GM23338 (cell line): Measurements from ENCODE around the gene RAB20. TPM values are rescaled to one million over a fixed set of nuclear protein-coding genes. Genes with fewer than 3 reads are reported as not detected.

Source experiments
- ATAC-seq: fragments of 200-7000 bp; cut with Tn5 transposase; 3 replicates; pipeline ENCODE4 v1.9.1; 2020
- DNase-seq: peaks from one replicate; pipeline ENCODE4 v3.0.0-alpha.2; 2015; ENCODE audit warnings: low spot score
- H2AFZ ChIP-seq: fragments of 200-600 bp; sonication (generic); 2 replicates; pipeline ENCODE4 v1.8.0; 2016; ENCODE audit warnings: antibody characterized with exemption, mild to moderate bottlenecking, moderate library complexity
- H3F3A ChIP-seq: fragments of 200-600 bp; sonication (generic); replicated peaks from 2 replicates; pipeline ENCODE4 v1.8.0; 2017; ENCODE audit warnings: antibody characterized with exemption, mixed run types, low read depth
- H3K27ac ChIP-seq: fragments of 200-600 bp; sonication (generic); 2 replicates; pipeline ENCODE4 v1.6.1; 2016; ENCODE audit warnings: low read depth
- H3K27me3 ChIP-seq: fragments of 200-600 bp; sonication (generic); 2 replicates; pipeline ENCODE4 v1.8.0; 2016; ENCODE audit warnings: mild to moderate bottlenecking, mixed run types, moderate library complexity; ENCODE audit not compliant: insufficient read depth
- H3K36me3 ChIP-seq: fragments of 200-600 bp; sonication (generic); 2 replicates; pipeline ENCODE4 v1.8.0; 2016; ENCODE audit warnings: mild to moderate bottlenecking; ENCODE audit not compliant: insufficient read depth
- H3K4me1 ChIP-seq: fragments of 200-600 bp; sonication (generic); 2 replicates; pipeline ENCODE4 v1.8.0; 2016; ENCODE audit warnings: mild to moderate bottlenecking, moderate library complexity; ENCODE audit not compliant: insufficient read depth
- H3K4me2 ChIP-seq: fragments of 200-600 bp; sonication (generic); 2 replicates; pipeline ENCODE4 v1.7.1; 2017; ENCODE audit warnings: mixed run types
- H3K4me3 ChIP-seq: fragments of 200-600 bp; sonication (generic); 2 replicates; pipeline ENCODE4 v1.6.1; 2016; ENCODE audit warnings: mixed run types
- H3K79me2 ChIP-seq: fragments of 200-600 bp; sonication (generic); replicated peaks from 2 replicates; pipeline ENCODE4 v1.8.0; 2017; ENCODE audit warnings: mild to moderate bottlenecking; ENCODE audit not compliant: insufficient read depth
- H3K9me2 ChIP-seq: fragments of 200-600 bp; sonication (generic); 2 replicates; pipeline ENCODE4 v1.8.0; 2017; ENCODE audit not compliant: insufficient read depth
- H4K20me1 ChIP-seq: fragments of 200-600 bp; sonication (generic); replicated peaks from 2 replicates; pipeline ENCODE4 v1.8.0; 2017; ENCODE audit warnings: mild to moderate bottlenecking; ENCODE audit not compliant: insufficient read depth
- H3K27ac Mint-ChIP-seq: 2 replicates; pipeline ENCODE4 v1.8.0; 2020; ENCODE audit warnings: inconsistent platforms, mild to moderate bottlenecking, moderate library complexity, mixed read lengths
- H3K27me3 Mint-ChIP-seq: 3 replicates; pipeline ENCODE4 v1.8.0; 2022; ENCODE audit warnings: low read depth, mild to moderate bottlenecking, moderate library complexity, mixed read lengths, inconsistent platforms; ENCODE audit not compliant: insufficient read depth, poor library complexity
- H3K36me3 Mint-ChIP-seq: 3 replicates; pipeline ENCODE4 v1.8.0; 2021; ENCODE audit warnings: low read depth, mild to moderate bottlenecking, inconsistent platforms, moderate library complexity, mixed read lengths
- H3K4me1 Mint-ChIP-seq: 3 replicates; pipeline ENCODE4 v1.8.0; 2020; ENCODE audit warnings: mild to moderate bottlenecking, inconsistent platforms, mixed read lengths
- H3K4me3 Mint-ChIP-seq: 3 replicates; pipeline ENCODE4 v1.8.0; 2021; ENCODE audit warnings: moderate library complexity, mild to moderate bottlenecking, inconsistent platforms, mixed read lengths
- H3K9me3 Mint-ChIP-seq: 3 replicates; pipeline ENCODE4 v1.8.0; 2020; ENCODE audit warnings: moderate library complexity, mild to moderate bottlenecking, inconsistent platforms, mixed read lengths
- CREB1 ChIP-seq: fragments of 250-450 bp; sonication (Bioruptor Pico); IDR thresholded peaks from 2 replicates; pipeline ENCODE4 v1.5.0; 2020; ENCODE audit warnings: low read depth, mild to moderate bottlenecking, moderate library complexity
- EZH2phosphoT487 ChIP-seq: fragments of 200-600 bp; sonication (generic); IDR thresholded peaks from one replicate; pipeline ENCODE4 v1.8.1; 2018; ENCODE audit warnings: antibody characterized with exemption; ENCODE audit not compliant: unreplicated experiment
- JUNB ChIP-seq: IDR thresholded peaks from one replicate; pipeline ENCODE4 v1.6.1; 2016; ENCODE audit warnings: antibody characterized with exemption; ENCODE audit not compliant: unreplicated experiment
- ZNF331 ChIP-seq: fragments of 250-450 bp; sonication (Bioruptor Pico); IDR thresholded peaks from 2 replicates; pipeline ENCODE4 v1.5.0; 2020; ENCODE audit warnings: low read depth, mild to moderate bottlenecking, moderate library complexity
- polyA plus RNA-seq: library from polyadenylated mRNA; unstranded; fragments of >200 nt; fragmentation: Nextera tagmentation; extraction: Ambion mirVana; gene quantifications from 2 replicates; pipeline ENCODE4 v1.2.1, GENCODE V29; 2016
- total RNA-seq: library from RNA; depleted of rRNA; stranded (reverse); fragments of >200 nt; shearing (Covaris generic); gene quantifications from 2 replicates; pipeline ENCODE4 v1.2.3, GENCODE V29; 2014
- TF ChIP-seq, protein P1 (sequence below): IDR thresholded peaks from 2 replicates; pipeline ENCODE4 v1.6.1; 2016; ENCODE audit warnings: antibody characterized with exemption
- TF ChIP-seq, protein P2 (sequence below): IDR thresholded peaks from one replicate; pipeline ENCODE4 v1.6.1; 2018; ENCODE audit warnings: antibody characterized with exemption; ENCODE audit not compliant: unreplicated experiment
- TF ChIP-seq, protein P3 (sequence below), 2 experiments: fragments of 200-600 bp in 1 of 2; sonication (generic) in 1 of 2; conservative IDR thresholded peaks; 2 replicates each; pipeline versions ENCODE4 v1.5.1 to v1.6.1; 2016 to 2017; ENCODE audit warnings: antibody characterized with exemption in 2 of 2, low read depth in 2 of 2, mild to moderate bottlenecking in 2 of 2, moderate library complexity in 1 of 2

The RAB20 gene
- total and polyA plus RNA-seq, 2 experiments from 2014 or later, result 12.3 to 26.6 TPM

DNA sequence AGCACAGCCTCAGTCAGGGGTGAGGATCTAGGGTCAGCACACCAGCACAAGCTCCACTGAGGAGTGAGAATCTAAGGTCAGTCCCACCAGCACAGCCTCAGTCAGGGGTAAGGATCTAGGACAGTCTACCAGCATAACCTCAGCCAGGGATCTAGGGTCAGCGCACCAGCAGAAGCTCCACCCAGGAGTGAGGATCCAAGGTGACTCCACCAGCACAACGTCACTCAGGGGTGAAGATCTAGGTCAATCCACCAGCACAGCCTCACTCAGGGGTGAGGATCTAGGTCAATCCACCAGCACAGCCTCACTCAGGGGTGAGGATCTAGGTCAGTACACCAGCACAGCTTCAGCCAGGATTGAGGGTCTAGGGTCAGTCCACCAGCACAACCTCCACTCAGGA lies 64.5 kb downstream of the RAB20 start:
- H3K27ac ChIP-seq, result no peak overlapping the region
- TF ChIP-seq JUNB (no peak), CREB1 (CRISPR knock-in tag) (no peak), ZNF331 (CRISPR knock-in tag) (no peak), EZH2phosphoT487 (no peak)
- TF ChIP-seq, protein P1, sequence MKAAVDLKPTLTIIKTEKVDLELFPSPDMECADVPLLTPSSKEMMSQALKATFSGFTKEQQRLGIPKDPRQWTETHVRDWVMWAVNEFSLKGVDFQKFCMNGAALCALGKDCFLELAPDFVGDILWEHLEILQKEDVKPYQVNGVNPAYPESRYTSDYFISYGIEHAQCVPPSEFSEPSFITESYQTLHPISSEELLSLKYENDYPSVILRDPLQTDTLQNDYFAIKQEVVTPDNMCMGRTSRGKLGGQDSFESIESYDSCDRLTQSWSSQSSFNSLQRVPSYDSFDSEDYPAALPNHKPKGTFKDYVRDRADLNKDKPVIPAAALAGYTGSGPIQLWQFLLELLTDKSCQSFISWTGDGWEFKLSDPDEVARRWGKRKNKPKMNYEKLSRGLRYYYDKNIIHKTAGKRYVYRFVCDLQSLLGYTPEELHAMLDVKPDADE, result no peak
- TF ChIP-seq, protein P2, sequence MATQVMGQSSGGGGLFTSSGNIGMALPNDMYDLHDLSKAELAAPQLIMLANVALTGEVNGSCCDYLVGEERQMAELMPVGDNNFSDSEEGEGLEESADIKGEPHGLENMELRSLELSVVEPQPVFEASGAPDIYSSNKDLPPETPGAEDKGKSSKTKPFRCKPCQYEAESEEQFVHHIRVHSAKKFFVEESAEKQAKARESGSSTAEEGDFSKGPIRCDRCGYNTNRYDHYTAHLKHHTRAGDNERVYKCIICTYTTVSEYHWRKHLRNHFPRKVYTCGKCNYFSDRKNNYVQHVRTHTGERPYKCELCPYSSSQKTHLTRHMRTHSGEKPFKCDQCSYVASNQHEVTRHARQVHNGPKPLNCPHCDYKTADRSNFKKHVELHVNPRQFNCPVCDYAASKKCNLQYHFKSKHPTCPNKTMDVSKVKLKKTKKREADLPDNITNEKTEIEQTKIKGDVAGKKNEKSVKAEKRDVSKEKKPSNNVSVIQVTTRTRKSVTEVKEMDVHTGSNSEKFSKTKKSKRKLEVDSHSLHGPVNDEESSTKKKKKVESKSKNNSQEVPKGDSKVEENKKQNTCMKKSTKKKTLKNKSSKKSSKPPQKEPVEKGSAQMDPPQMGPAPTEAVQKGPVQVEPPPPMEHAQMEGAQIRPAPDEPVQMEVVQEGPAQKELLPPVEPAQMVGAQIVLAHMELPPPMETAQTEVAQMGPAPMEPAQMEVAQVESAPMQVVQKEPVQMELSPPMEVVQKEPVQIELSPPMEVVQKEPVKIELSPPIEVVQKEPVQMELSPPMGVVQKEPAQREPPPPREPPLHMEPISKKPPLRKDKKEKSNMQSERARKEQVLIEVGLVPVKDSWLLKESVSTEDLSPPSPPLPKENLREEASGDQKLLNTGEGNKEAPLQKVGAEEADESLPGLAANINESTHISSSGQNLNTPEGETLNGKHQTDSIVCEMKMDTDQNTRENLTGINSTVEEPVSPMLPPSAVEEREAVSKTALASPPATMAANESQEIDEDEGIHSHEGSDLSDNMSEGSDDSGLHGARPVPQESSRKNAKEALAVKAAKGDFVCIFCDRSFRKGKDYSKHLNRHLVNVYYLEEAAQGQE, result no peak
- no peak overlapping the region for H3K27ac Mint-ChIP-seq
- DNase-seq, result no peak
- H3K27me3 Mint-ChIP-seq, result peaks cover 8% of the 10 kb centered on the region
- no peak overlapping the region for H2AFZ ChIP-seq
- peaks cover 6% of the 10 kb centered on the region for H3K9me3 Mint-ChIP-seq
- no peaks in the 10 kb centered on the region for H3K4me1 Mint-ChIP-seq
- ATAC-seq, result no peak
- H4K20me1 ChIP-seq, result 0 out of 2 replicates have a peak, but pooled peaks cover 2% of the 10 kb centered on the region
- H3K4me3 Mint-ChIP-seq, result no peak overlapping the region
- no peaks in the 10 kb centered on the region for H3K4me1 ChIP-seq
- H3K4me2 ChIP-seq, result no peak overlapping the region
- H3K36me3 Mint-ChIP-seq, result peaks cover 66% of the 10 kb centered on the region
- no peaks in the 10 kb centered on the region for H3K9me2 ChIP-seq
- no peaks in the 10 kb centered on the region for H3K27me3 ChIP-seq
- H3K79me2 ChIP-seq, result no peaks in the 10 kb centered on the region
- no peak overlapping the region for H3K4me3 ChIP-seq
- H3K36me3 ChIP-seq, result no peaks in the 10 kb centered on the region
- no peaks in the 10 kb centered on the region for H3F3A ChIP-seq

DNA sequence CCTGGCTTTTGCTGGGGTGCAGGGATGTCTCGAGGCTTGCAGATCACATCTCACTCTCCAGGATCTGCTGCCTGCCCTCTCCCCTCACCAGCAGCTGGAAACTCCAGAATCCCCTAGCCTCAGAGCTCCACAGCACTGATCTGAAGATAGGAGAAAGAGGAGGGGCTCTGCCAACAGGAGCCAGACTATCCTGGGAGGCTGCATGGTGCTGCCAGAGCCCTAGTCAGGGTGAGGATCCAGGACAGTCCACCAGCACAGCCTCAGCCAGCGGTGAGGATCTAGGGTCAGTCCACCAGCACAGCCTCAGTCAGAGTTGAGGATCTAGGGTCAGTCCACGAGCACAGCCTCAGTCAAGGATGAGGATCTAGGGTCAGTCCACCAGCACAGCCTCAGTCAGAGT lies 65.2 kb downstream of the RAB20 start:
- H3K36me3 ChIP-seq, result no peaks in the 10 kb centered on the region
- Mint-ChIP-seq H3K27ac (no peak overlapping the region), H3K4me1 (no peaks in the 10 kb centered on the region), H3K27me3 (peaks cover 8% of the 10 kb centered on the region), H3K36me3 (peaks cover 62% of the 10 kb centered on the region), H3K9me3 (peaks cover 6% of the 10 kb centered on the region), H3K4me3 (no peak overlapping the region)
- no peak overlapping the region for H3K4me3 ChIP-seq
- no peaks in the 10 kb centered on the region for H3K27me3 ChIP-seq
- H2AFZ ChIP-seq, result no peak overlapping the region
- no peaks in the 10 kb centered on the region for H3K79me2 ChIP-seq
- H3K27ac ChIP-seq, result no peak overlapping the region
- H3K4me1 ChIP-seq, result no peaks in the 10 kb centered on the region
- no peaks in the 10 kb centered on the region for H3K9me2 ChIP-seq
- 0 out of 2 replicates have a peak, but pooled peaks cover 2% of the 10 kb centered on the region for H4K20me1 ChIP-seq
- H3K4me2 ChIP-seq, result no peak overlapping the region
- no peaks in the 10 kb centered on the region for H3F3A ChIP-seq
- ATAC-seq, result no peak
- no peak for DNase-seq
- TF ChIP-seq, protein P3, sequence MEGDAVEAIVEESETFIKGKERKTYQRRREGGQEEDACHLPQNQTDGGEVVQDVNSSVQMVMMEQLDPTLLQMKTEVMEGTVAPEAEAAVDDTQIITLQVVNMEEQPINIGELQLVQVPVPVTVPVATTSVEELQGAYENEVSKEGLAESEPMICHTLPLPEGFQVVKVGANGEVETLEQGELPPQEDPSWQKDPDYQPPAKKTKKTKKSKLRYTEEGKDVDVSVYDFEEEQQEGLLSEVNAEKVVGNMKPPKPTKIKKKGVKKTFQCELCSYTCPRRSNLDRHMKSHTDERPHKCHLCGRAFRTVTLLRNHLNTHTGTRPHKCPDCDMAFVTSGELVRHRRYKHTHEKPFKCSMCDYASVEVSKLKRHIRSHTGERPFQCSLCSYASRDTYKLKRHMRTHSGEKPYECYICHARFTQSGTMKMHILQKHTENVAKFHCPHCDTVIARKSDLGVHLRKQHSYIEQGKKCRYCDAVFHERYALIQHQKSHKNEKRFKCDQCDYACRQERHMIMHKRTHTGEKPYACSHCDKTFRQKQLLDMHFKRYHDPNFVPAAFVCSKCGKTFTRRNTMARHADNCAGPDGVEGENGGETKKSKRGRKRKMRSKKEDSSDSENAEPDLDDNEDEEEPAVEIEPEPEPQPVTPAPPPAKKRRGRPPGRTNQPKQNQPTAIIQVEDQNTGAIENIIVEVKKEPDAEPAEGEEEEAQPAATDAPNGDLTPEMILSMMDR (conservative IDR thresholded peaks at IDR 0.05; ENCODE audit: low read depth in 2 of 2), result no peak
- TF ChIP-seq ZNF331 (CRISPR knock-in tag), result no peak
